GM21786 (cell line): ENCODE results near the gene RNF17.

ENCODE experiments used
- ATAC-seq: cut with Tn5 transposase; IDR thresholded peaks from one replicate; pipeline ENCODE4 v1.9.1; 2021; ENCODE audit not compliant: unreplicated experiment

The RNF17 gene

DNA sequence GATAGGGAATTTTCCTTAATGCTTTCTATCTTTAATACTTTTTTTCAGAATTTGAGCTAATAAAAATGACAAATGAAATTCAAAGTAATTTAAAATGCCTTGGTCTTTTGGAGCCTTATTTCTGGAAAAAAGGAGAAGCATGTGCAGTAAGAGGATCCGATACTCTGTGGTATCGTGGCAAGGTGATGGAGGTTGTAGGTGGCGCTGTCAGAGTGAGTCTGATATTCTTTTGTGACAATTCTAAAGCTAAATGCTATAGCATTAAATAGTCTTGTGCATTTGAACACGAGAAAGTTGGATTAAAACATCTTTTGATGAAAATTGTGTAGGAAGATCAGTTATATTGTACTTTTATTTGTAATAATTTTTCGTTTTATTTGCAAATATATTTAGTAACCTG is 95.0 kb downstream of the RNF17 start:
- ATAC-seq, result no peak

DNA sequence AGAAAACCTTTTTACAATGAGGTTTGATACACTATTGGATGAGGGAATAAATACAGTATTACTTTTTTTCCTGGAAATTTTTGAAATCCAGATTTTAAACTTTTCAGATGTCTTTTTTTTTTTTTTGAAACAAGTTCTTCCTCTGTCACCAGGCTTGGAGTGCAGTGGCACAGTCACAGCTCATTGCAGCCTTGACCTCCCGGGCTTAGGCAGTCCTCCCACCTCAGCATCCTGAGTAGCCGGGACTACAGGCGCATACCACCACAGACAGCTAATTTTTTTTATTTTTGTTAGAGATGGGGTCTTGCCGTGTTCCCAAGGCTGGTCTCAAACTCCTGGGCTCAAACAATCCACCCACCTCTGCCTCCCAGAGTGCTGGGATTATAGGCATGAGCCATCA is 96.8 kb downstream of the RNF17 start:
- no peak for ATAC-seq

DNA sequence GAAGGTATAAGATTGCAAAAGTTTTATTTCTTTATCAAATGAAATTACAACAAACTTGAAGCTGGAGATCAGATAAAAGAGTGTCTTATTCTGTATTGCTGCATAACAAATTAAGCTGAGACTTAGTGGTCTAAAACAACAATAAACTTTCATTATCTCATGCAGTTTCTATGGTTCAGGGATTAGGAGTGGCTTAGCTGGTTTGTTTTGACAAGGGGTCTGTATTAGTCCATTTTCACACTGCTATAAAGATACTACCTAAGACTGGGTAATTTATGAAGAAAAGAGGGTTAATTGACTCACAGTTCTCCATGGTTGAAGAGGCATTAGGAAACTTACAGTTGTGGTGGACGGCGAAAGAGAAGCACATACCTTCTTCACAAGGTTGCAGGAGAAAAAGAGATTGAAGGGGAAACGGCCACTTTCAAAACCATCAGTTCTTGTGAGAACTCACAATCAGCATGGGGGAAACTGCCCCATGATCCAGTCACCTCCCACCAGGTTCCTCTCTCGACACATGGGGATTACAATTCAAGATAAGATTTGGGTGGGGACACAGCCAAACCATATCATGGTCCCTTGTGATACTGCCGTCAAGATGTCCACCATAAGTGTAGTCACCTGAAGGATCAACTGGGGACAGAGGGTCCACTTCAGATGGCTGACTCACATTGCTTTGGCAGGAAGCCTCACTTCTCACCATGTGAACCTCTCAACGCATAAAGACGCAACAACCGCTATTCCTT is 97.8 kb downstream of the RNF17 start:
- no peak for ATAC-seq

DNA sequence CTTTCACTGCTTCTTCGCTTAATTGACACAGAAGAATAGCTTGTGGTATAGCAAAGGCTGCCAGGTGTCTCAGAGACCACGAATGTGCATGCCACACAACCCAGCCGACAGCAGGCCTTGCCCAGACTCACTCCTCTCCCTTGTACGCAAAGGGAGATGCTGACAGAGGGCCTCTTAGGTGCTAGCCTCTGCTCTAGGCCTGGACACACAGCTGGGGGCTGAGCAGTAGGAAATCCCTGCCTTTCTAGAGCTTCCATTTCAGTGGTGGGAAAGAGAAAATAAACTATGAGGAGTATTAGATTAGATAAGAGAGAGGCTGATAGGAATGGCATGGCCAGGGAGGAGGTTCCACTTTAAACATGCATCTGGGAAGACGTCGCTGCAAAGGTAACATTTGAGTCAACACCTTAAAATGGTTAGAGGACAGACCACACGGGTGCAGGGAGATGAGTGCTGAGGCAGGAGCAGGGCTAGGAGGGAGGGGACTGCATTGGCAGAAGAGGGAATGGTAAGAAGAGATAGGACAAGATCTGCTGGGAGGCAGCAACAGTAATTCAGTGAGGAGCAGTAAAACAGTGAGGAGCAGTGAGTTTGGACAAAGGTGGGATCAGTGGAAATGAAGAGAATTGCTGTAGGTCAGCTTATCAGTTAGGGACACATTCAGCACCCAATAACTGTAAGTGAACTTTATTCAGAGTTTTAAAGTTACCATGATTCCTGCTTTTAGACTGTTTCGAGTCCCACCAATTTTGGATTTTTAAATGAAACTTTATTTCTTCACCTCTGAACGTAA is 100.0 kb downstream of the RNF17 start:
- no peak for ATAC-seq

DNA sequence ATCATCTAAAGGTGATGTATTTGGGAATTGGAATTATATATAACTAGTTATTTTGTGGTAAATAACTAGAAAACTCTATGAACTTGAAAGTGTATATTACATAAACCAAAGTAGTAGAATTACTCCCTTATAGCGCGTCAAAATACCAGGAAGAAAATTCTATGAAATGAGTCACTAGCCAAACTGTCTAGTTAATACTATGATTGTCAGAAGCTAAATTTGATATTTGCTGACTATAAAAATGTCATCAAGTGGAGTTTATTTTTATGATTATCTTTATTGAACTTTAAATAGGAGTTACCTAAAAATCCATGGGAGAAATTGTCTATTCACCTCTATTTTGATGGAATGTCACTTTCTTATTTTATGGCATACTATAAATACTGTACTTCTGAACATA is 100.6 kb downstream of the RNF17 start:
- no peak for ATAC-seq

GRCh38 chr13:24865163-24865953 is 101.4 kb downstream of the RNF17 start:
- no peak for ATAC-seq

GRCh38 chr13:24866488-24866887 is 102.5 kb downstream of the RNF17 start:
- no peak for ATAC-seq

- no peak for ATAC-seq
Measured at GRCh38 chr13:24868874-24869273, 104.9 kb downstream of the RNF17 start.

DNA sequence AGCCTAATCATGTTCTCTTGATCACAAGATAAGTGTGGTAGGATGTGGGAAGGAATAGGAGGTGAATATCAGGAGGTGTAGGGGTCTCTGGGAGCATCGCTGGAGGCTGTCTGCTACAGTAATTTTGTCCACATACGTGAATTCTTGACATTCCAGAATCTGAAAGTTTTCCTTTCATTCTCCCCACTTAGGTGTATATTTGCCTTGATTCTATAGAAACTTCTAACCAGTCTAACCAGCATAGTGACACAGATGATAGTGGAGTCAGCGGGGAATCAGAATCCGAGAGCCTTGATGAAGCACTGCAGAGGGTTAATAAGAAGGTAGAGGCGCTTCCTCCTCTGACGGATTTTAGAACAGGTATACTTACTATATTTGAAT is 106.4 kb downstream of the RNF17 start:
- no peak for ATAC-seq

GRCh38 chr13:24875566-24875965 is 111.6 kb downstream of the RNF17 start:
- ATAC-seq, result no peak

GRCh38 chr13:24877531-24877930 is 113.6 kb downstream of the RNF17 start:
- ATAC-seq, result no peak

DNA sequence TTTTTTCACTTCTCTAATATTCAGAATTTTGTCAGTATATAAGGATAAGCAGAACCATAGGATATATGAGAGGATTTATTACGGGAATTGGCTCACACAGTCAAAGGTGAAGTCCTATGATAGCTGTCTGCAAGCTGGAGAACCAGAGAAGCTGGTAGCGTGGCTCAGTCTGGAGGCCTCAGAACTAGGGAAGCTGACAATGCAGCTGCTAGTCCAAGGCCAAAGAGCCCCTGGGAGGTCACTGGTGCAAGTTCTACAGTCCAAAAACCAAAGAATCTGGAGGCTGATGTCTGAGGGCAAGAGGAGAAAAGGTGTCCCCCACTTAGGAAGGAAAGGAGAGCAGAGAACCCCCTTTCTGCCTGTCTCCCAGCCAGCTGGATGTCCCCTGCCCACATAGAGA is 114.4 kb downstream of the RNF17 start:
- ATAC-seq, result no peak

GRCh38 chr13:24882665-24883064 is 118.7 kb downstream of the RNF17 start:
- ATAC-seq, result no peak

DNA sequence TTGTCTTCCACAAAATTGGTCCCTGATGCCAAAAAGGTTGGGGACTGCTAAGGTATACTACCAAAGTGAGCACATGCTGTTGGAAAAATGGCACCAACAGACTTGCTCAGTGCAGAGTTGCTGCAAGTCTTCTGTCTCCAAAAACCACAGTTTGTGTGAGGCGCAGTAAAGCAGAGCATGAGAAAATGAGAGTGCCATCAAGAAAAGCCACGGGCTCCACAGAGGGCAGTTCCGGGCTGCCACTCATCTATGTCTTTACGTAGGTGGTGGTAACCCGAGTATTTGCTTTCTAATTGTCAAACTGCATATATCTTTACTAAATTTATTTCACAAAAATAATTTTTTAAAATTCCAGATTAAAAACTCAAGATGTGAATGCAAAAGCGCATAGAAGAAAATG is 123.8 kb downstream of the RNF17 start:
- ATAC-seq, result peak; percentile 72

DNA sequence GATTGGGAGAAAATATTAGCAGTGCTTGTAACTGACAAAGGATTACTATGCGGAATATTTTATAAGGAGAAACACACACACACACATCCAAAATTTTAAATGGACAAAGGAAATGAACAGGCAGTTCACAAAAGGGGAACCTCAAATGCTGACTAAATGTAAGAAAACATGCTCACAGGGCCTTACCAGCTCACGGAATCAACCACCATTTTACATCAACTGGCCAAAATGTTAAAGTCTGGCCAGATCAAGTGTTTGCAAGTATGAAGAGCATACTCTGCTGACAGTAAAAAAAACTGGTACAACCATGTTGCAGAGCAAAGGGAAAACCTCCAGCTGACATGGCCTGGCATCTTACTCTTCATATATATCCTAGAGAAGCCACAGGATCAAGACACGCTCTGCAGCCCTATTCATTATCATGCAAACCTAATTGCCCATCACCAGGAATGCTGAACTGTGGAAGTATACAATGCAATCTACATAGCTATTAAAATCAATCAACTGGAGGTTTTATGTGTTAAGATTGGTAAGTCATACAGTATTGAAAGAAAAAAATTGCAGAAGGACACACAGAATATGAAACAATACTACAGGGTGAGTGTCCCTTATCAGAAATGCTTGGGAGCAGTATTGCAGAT is 124.4 kb downstream of the RNF17 start:
- no peak for ATAC-seq

DNA sequence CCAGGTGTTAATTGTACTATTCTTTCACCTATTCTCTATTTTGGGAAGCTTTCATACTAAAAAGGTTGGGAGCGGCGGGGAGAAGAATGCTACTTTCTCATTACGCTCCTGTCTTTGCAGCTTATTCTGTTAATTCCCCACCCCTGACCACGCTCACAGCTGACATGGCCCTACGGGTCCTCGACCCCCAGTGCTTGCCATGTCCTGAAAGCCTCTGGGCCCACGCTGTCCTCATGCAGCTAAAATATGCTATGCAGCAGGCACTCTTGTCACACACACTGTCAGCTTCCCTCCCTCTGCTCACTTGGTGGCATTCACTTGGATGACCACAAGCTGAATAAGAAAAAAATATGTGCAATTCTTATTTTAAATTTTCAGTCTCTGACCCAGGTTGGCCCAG is 126.3 kb downstream of the RNF17 start:
- no peak for ATAC-seq

DNA sequence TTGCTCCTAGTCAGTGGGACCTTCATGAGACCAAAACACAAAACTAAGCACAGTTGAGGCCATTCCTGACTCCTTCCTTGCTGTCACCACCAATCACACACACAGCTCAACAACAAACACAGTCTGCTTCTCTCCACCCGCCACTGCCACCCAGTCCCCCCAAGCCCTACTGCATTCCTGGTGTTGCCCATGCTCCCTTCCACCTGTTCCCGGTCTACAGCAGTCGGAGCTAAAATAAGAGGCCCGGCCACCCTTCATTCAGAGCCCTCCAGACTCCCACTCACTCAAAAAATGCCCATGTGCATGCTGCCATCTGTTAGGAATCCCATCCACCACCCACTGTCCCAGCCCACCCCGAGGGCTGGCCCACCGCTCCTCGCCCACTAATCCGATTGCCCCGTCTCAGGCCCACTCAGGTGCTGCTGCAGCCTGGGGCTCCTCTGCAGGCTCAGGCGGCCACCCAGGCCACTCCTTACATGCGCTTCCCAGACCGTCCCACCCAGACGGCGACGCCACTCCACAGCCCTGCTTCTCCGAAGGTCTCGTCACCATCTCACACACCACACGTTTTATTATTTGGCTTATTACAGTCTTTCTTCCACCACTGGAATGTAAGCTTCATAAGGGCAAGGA is 127.6 kb downstream of the RNF17 start:
- no peak for ATAC-seq

DNA sequence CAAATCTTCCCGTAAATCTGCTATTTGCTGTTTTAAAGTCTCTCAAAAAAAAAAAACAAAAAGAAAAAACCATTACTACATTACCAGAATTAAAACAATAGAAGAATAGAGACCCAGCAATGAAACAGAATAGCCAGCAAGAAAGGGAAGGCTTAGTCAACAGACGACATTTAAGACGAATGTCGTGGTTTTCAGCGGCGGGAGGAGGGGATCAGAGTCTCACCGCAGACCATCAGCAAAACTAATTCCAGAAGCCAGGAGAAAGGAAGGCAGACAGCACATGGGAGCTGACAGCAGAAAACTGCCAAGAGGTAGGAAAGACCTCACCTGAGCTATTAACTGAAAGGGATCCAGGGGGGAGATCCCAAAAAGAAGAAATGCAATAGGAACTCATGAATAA is 128.9 kb downstream of the RNF17 start:
- no peak for ATAC-seq

DNA sequence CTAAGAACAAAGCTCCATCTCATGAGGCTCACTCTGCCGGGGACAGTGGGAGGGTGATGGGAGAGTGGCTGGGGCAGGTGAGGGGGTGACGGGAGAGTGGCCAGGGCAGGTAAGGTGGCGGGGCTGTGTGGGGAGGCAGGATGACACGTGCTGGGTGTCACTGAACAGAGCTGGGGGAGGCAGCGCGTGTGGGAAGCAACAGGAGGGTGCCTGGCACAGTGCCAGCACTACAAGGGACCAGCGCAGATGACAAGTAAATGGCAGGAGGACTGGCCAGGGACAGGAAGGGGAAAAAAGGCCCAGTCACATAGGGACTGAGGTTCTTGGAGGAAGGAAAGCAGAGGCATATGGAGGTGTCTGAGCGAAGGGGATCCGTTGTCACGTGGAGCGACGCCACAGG is 129.9 kb downstream of the RNF17 start:
- ATAC-seq, result no peak

DNA sequence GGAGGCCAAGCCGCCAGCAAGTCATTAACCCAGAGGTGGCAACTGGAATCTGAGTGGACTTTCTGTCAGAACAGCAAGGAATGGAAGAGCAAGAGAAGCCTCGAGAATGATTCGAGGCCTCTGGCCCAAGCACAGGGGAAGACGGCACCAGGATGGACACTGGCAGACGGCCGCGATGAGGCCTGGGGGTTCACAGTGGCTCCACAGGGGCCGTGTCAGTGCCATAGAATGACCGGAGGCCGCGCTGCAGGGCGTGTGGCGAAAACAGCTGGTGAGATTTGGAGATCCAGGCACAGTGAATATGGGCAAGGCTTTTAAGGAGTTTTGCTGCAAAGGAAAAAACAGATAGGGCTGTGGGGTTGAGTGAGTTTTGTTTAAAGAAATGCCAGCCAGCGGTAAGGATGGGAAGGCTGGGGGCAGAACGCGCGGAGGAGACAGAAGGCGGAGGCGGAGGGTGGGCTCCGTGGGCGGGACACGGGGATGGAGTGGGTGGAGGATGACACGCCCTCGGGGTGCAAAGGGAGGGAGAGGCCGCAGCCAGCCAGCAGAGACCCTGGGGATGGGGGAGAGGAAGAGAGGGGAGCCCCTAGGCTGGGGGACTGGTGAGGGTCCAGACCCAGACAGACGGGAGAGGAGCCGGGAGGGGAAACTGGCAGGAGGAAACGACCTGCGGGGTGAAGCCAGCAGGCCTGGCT is 130.5 kb downstream of the RNF17 start:
- ATAC-seq, result no peak
